AG08396 (cell line): Measurements from ENCODE around the gene NRIP2.
A peak's percentile ranks its signal among the peaks of the same experiment; 100 is the strongest.

Experiments used
- DNase-seq: peaks from one replicate; pipeline ENCODE4 v3.0.0; 2012; ENCODE audit warnings: low spot score, mixed read lengths

NRIP2 gene

GRCh38 chr12:2844786-2845185 lies 10.0 kb upstream of the NRIP2 start:
- peak; percentile 29 for DNase-seq

GRCh38 chr12:2842948-2843347 lies 8.1 kb upstream of the NRIP2 start:
- no peak for DNase-seq

GRCh38 chr12:2841056-2841650 lies 6.3 kb upstream of the NRIP2 start:
- DNase-seq = no peak

- DNase-seq = no peak
Observed at GRCh38 chr12:2836574-2836973, 1.7 kb upstream of the NRIP2 start.

- DNase-seq = no peak
Observed at GRCh38 chr12:2835691-2836403, 1.0 kb upstream of the NRIP2 start.

GRCh38 chr12:2833810-2834209 lies 1.0 kb downstream of the NRIP2 start:
- DNase-seq = no peak

GRCh38 chr12:2833327-2833726 lies 1.5 kb downstream of the NRIP2 start:
- no peak for DNase-seq

- no peak for DNase-seq
Observed at GRCh38 chr12:2832550-2833127, 2.2 kb downstream of the NRIP2 start.

- no peak for DNase-seq
Observed at GRCh38 chr12:2829275-2829674, 5.6 kb downstream of the NRIP2 start.

- DNase-seq = no peak
Observed at GRCh38 chr12:2826721-2827515, 7.9 kb downstream of the NRIP2 start.

- no peak for DNase-seq
Observed at GRCh38 chr12:2826036-2826435, 8.8 kb downstream of the NRIP2 start.

- no peak for DNase-seq
Observed at GRCh38 chr12:2825132-2825531, 9.7 kb downstream of the NRIP2 start.

- no peak for DNase-seq
Observed at GRCh38 chr12:2824541-2824940, 10.3 kb downstream of the NRIP2 start.

GRCh38 chr12:2823483-2823882 lies 11.4 kb downstream of the NRIP2 start:
- no peak for DNase-seq

GRCh38 chr12:2820432-2820831 lies 14.4 kb downstream of the NRIP2 start:
- no peak for DNase-seq

GRCh38 chr12:2819810-2820209 lies 15.0 kb downstream of the NRIP2 start:
- no peak for DNase-seq

- DNase-seq = peak; percentile 73
Observed at GRCh38 chr12:2813214-2814185, 21.3 kb downstream of the NRIP2 start.

GRCh38 chr12:2812290-2813213 lies 22.3 kb downstream of the NRIP2 start, which contains the start of gene ITFG2:
Gene ITFG2, plus strand, starts transcription at chr12:2812668. Its CDS starts 93 bp downstream, at chr12:2812761.
- DNase-seq = peak; percentile 93

GRCh38 chr12:2811801-2812200 lies 23.0 kb downstream of the NRIP2 start:
- no peak for DNase-seq

- DNase-seq = no peak
Observed at GRCh38 chr12:2806700-2807099, 28.1 kb downstream of the NRIP2 start.
